Duodenal mucosa (tissue), 2 donors: Measurements from ENCODE around the gene NR3C1.

Experiments
- H3K27ac ChIP-seq: one replicate; pipeline ENCODE4 v1.7.0; 2013; ENCODE audit warnings: low read depth, low read length
- H3K27me3 ChIP-seq, 2 donors: one replicate each; pipeline ENCODE4 v1.7.0; 2013; ENCODE audit warnings: low read length in 2 of 2, control low read depth in 1 of 2; ENCODE audit not compliant: insufficient read depth in 2 of 2, control insufficient read depth in 1 of 2
- H3K36me3 ChIP-seq, 2 donors: one replicate each; pipeline ENCODE4 v1.7.0; 2013; ENCODE audit warnings: low read length in 2 of 2, control low read depth in 1 of 2; ENCODE audit not compliant: insufficient read depth in 2 of 2, control insufficient read depth in 1 of 2
- H3K4me1 ChIP-seq, 2 donors: one replicate each; pipeline ENCODE4 v1.7.0; 2013; ENCODE audit warnings: low read length in 2 of 2, control low read depth in 1 of 2; ENCODE audit not compliant: insufficient read depth in 2 of 2, control insufficient read depth in 1 of 2
- H3K4me3 ChIP-seq, 2 donors: one replicate each; pipeline ENCODE4 v1.7.0; 2013; ENCODE audit warnings: low read length in 2 of 2, low read depth in 1 of 2
- H3K9ac ChIP-seq, 2 donors: one replicate each; pipeline ENCODE4 v1.7.0; 2013; ENCODE audit warnings: low read length in 2 of 2, low read depth in 1 of 2
- H3K9me3 ChIP-seq, 2 donors: one replicate each; pipeline ENCODE4 v1.7.0; 2013; ENCODE audit warnings: low read length in 2 of 2, control low read depth in 1 of 2; ENCODE audit not compliant: control insufficient read depth in 1 of 2

Gene NR3C1

DNA sequence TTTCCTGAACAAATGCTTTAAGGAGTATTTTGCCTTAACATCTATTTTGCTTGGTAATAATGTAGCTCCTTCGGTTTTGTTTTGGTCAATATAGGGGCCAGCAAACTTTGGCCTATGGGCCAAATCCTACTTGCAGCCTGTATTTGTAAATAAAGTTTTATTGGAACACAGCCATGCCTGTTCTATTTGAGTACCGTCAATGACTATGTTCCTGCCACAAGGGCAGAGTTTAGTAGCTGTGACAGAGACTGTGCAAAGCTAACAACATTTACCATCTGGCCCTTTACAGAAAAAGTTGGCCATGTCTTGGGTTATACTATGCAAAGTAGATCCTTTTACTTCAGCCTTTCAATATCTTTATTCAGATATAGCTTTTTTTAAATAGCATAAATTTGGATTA is 113.4 kb downstream of the NR3C1 start:
- Histone ChIP-seq H3K9ac (no peak overlapping the region), H3K4me3 (no peak overlapping the region), H3K27ac (no peak overlapping the region), H3K9me3 (no peaks in the 10 kb centered on the region), H3K36me3 (peaks cover 0 to 23% of the 10 kb centered on the region in 2 donors), H3K27me3 (no peaks in the 10 kb centered on the region), H3K4me1 (no peaks in the 10 kb centered on the region)

DNA sequence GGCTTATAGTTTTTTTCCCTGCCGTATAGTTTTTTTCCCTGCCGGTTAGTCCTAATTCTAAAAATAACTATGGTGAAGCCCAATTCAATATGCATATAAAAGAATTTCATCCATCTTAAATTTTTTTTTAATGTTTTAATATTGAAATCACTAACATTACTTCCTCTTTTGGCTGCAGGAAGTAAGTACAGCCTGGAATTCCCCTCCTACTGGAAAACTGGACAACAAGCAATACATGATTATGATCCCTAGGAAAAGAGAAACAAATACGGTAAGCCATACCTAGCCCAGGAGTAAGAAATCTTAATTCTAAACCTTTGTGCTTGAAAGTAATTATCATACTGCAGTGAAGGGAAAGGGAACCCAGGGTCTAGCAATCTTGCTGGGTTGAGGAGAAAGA is 119.0 kb downstream of the NR3C1 start:
- Histone ChIP-seq H3K4me3 (no peak overlapping the region), H3K9ac (no peak overlapping the region), H3K4me1 (no peaks in the 10 kb centered on the region), H3K27ac (no peak overlapping the region), H3K9me3 (peaks cover 0 to 7% of the 10 kb centered on the region in 2 donors), H3K36me3 (peaks cover 3 to 12% of the 10 kb centered on the region in 2 donors), H3K27me3 (no peaks in the 10 kb centered on the region)

DNA sequence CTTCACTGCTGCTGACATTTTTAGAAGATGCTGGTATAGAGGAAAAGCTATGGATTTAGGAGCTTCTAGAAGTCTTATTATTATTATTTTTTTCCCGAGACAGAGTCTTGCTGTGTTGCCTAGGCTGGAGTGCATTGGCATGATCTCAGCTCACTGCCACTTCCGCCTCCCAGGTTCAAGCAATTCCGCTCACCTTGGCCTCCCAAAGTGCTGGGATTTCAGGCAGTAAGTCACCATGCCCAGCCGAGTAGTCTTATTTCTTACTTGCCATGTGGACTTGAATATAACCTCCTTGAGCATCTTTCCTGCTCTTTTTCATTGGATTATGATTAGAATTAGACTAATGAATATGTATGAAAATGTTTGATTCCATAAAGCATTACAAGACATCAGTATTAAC is 119.5 kb downstream of the NR3C1 start:
- Histone ChIP-seq H3K9ac (no peak overlapping the region), H3K4me3 (no peak overlapping the region), H3K27ac (no peak overlapping the region), H3K36me3 (peaks cover 3 to 14% of the 10 kb centered on the region in 2 donors), H3K27me3 (no peaks in the 10 kb centered on the region), H3K4me1 (no peaks in the 10 kb centered on the region), H3K9me3 (peaks cover 0 to 7% of the 10 kb centered on the region in 2 donors)

DNA sequence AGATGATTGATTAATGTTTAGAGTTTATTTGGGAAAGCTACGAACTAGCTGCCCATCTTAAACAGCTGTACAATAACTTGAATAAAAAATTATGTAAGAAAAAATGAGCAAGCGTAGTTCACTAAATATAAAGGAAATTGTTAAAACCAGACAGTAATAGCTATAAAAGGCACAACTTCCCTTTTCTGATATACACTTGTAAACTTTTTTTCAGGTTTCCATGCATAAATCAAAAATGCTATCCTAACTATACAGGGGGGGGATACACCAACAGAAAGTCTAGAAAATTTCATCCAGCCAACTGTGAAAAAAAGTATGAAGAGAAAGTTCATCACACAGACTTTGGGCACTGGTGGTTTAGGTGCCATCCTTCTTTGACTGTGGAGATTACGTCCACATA is 122.3 kb downstream of the NR3C1 start:
- Histone ChIP-seq H3K36me3 (peaks cover 3 to 15% of the 10 kb centered on the region in 2 donors), H3K27me3 (no peaks in the 10 kb centered on the region), H3K9me3 (peaks cover 0 to 7% of the 10 kb centered on the region in 2 donors), H3K4me1 (no peaks in the 10 kb centered on the region), H3K9ac (no peak overlapping the region), H3K27ac (no peak overlapping the region), H3K4me3 (no peak overlapping the region)

DNA sequence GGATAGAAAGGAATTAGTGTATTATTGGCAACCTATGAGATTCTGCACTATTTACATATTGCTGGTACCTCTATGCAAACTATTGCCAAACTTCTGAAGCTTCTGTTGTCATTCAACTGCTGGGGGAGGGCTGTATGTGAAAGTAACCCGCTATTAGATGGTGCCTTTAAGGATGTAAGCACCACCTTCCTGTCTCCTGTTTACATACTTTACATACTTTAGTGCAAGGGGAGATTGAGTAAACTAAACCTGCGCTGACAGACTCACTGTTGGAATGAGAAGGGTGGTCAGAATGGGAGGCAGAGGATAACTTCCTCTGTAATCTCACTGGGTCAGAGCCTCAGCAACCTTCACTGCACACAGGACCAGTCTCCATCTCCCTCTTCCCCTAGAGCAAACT is 123.8 kb downstream of the NR3C1 start:
- no peaks in the 10 kb centered on the region for H3K4me1 ChIP-seq
- H3K9ac ChIP-seq = no peak overlapping the region
- H3K4me3 ChIP-seq = no peak overlapping the region
- peaks cover 0 to 7% of the 10 kb centered on the region in 2 donors for H3K9me3 ChIP-seq
- no peak overlapping the region for H3K27ac ChIP-seq
- H3K36me3 ChIP-seq = peaks cover 3 to 15% of the 10 kb centered on the region in 2 donors
- no peaks in the 10 kb centered on the region for H3K27me3 ChIP-seq

DNA sequence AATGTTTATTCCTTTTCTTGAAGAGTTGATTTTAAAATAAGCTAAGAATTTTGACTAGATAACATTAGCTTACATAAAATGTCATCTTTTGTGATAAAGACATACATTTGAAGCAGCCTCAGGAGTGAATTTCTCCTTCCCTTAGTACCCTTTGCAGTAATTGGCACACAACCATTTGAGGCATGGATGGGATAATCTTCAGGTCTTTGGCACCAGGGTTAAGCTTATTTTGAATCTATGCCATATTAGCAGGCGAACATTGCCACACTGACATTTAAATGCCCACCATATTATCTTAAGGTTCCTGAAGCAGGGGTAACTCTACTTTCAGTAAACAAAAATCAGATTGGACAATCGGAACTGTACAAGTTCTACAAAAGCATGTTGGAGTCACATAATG is 126.0 kb downstream of the NR3C1 start:
- H3K36me3 ChIP-seq = peaks cover 3 to 15% of the 10 kb centered on the region in 2 donors

DNA sequence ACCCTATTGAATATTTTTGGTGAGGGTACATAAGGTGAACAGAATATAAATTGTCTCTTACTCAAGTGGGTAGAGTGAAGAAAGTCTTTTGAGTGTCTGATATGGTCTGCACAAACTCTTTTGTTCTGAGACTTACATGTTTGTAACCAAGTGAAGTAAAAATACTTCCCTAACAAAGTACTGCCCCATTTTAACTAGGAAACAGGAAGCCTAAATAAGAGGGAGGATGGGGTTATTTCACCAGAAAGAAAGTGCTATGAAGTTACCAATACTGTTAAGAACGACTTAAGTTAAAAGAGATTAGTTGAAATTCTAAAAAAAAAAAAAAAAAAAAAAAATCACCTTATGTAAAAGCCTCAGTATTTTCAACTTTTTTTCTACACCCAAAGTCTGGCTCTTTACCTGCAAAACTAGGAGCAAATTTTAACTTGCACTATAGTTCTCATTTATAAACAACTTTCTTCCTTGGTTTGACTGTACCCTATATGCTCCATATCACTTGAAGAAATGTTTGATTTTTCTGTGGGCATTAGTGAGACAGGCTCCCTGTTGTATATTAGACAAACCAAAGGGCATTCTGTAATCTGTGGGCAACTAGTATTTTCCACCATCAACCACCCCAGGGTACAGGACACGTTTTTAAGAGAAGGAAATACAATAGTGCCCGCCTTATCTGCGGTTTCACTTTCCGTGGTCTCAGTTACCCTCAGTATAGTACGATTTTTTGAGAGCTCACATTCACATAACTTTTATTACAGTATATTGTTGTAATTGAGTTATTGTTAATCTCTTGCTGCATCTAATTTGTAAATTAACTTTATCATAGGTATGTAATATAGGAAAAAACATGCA is 127.7 kb downstream of the NR3C1 start:
- H3K9ac ChIP-seq = no peak overlapping the region
- H3K9me3 ChIP-seq = no peaks in the 10 kb centered on the region
- no peaks in the 10 kb centered on the region for H3K27me3 ChIP-seq
- no peaks in the 10 kb centered on the region for H3K4me1 ChIP-seq
- no peak overlapping the region for H3K27ac ChIP-seq
- peaks cover 0 to 12% of the 10 kb centered on the region in 2 donors for H3K36me3 ChIP-seq
- H3K4me3 ChIP-seq = no peak overlapping the region

More for the DNA sequence above, 126.0 kb downstream of the NR3C1 start:
- H3K27me3 ChIP-seq = no peaks in the 10 kb centered on the region
- H3K9me3 ChIP-seq = no peaks in the 10 kb centered on the region
- no peak overlapping the region for H3K9ac ChIP-seq
- no peaks in the 10 kb centered on the region for H3K4me1 ChIP-seq
- H3K27ac ChIP-seq = no peak overlapping the region
- no peak overlapping the region for H3K4me3 ChIP-seq

DNA sequence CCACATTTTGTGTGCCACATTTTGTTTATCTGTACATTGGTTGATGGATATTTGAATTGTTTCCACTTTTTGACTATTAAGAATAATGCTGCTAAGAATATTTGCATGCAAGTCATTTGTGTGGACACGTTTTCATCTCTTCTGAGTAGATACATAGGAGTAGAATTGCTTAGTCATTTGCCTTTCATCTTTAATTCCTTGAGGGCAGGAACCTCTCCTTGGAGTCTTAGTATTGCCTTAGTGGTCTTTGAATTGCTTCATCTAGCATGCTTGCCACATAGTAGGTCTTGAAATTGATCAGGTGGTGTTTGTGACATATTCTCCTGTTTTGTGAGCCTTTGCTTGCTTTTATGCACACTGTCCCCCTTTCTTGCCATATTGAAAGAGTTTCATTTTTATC is 128.5 kb downstream of the NR3C1 start:
- H3K27ac ChIP-seq = no peak overlapping the region
- no peaks in the 10 kb centered on the region for H3K27me3 ChIP-seq
- H3K9ac ChIP-seq = no peak overlapping the region
- H3K36me3 ChIP-seq = peaks cover 0 to 7% of the 10 kb centered on the region in 2 donors
- H3K9me3 ChIP-seq = peaks cover 0 to 2% of the 10 kb centered on the region in 2 donors
- H3K4me1 ChIP-seq = no peaks in the 10 kb centered on the region
- no peak overlapping the region for H3K4me3 ChIP-seq

DNA sequence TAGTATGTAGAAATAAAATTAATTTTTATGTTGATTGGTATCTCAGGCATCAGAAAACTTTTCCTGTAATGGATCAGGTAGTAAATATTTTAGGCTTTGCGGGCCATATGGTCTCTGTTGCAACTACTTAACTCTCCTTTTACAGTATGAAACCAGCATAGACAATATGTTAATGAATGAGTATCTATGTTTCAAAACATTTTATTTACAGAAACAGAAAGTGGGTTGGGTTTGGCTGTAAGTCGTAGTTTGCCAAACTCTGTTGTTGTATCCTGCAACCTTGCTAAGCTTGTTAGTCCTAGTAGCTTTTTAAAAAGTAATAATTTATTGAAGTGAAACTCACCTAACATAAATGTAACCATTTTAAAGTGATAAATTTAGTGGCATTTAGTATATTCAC is 132.1 kb downstream of the NR3C1 start:
- no peak overlapping the region for H3K27ac ChIP-seq
- no peak overlapping the region for H3K9ac ChIP-seq
- H3K4me3 ChIP-seq = no peak overlapping the region
- H3K27me3 ChIP-seq = no peaks in the 10 kb centered on the region
- no peaks in the 10 kb centered on the region for H3K36me3 ChIP-seq
- no peaks in the 10 kb centered on the region for H3K4me1 ChIP-seq
- peaks cover 2 to 3% of the 10 kb centered on the region in 2 donors for H3K9me3 ChIP-seq

DNA sequence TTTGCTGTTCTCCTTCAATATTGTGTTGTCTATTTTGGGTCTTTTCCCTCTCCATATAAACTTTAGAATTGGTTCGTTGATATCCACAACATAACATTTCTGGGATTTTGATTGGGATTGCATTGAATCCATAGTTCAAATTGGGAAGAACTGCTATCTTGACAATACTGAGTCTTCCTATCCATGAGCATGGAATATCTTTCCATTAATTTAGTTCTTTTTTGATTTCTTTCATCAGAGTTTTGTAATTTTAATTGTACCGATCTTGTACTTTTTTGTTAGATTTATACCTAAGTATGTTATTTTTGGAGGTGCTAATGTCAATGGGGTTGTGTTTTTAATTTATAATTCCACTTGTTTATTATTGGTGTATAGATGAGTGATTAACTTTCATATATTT is 135.1 kb downstream of the NR3C1 start:
- Histone ChIP-seq H3K27me3 (no peaks in the 10 kb centered on the region), H3K27ac (no peak overlapping the region), H3K9ac (no peak overlapping the region), H3K9me3 (peaks cover 2 to 3% of the 10 kb centered on the region in 2 donors), H3K36me3 (no peaks in the 10 kb centered on the region), H3K4me1 (no peaks in the 10 kb centered on the region), H3K4me3 (no peak overlapping the region)
